Fibroblast of lung (primary cell): ENCODE measurements around the gene NAT8L. TPM values are rescaled to one million over a fixed set of nuclear protein-coding genes. Genes with fewer than 3 reads are reported as not detected.

Experiments used
- DNase-seq, 2 donors: peaks; one replicate each; pipeline versions ENCODE4 v3.0.0 to v3.0.0-alpha.2; 2010; ENCODE audit warnings: low read depth in 2 of 2
- H2AFZ ChIP-seq: 2 replicates; pipeline ENCODE4 v1.5.1; 2012; ENCODE audit warnings: low read length, control low read depth, inconsistent platforms
- H3K27ac ChIP-seq: 2 replicates; pipeline ENCODE4 v1.5.1; 2011; ENCODE audit warnings: low read length, control low read depth; ENCODE audit not compliant: insufficient read depth
- H3K27me3 ChIP-seq: 2 replicates; pipeline ENCODE4 v1.5.1; 2011; ENCODE audit warnings: mild to moderate bottlenecking, low read length; ENCODE audit not compliant: control insufficient read depth, insufficient read depth
- H3K36me3 ChIP-seq: 2 replicates; pipeline ENCODE4 v1.5.1; 2011; ENCODE audit warnings: low read length; ENCODE audit not compliant: control insufficient read depth, insufficient read depth
- H3K4me1 ChIP-seq: 2 replicates; pipeline ENCODE4 v1.5.1; 2011; ENCODE audit warnings: low read length; ENCODE audit not compliant: control insufficient read depth, insufficient read depth; ENCODE audit errors: extremely low read depth
- H3K4me2 ChIP-seq: 2 replicates; pipeline ENCODE4 v1.5.1; 2011; ENCODE audit warnings: low read length, control low read depth; ENCODE audit not compliant: insufficient read depth; ENCODE audit errors: extremely low read depth
- H3K4me3 ChIP-seq, 4 experiments: fragments of 200-600 bp in 1 of 4; sonication (generic) in 1 of 4; replicated peaks in 1 of 4; 2 replicates each; pipeline ENCODE4 v1.5.1; 2011 to 2016; ENCODE audit warnings: low read length in 4 of 4, low read depth in 3 of 4, mild to moderate bottlenecking in 3 of 4, control low read depth in 2 of 4, inconsistent platforms in 1 of 4, mixed read lengths in 1 of 4; ENCODE audit not compliant: insufficient read depth in 1 of 4; ENCODE audit errors: control extremely low read depth in 1 of 4
- H3K79me2 ChIP-seq: 2 replicates; pipeline ENCODE4 v1.5.1; 2012; ENCODE audit warnings: mild to moderate bottlenecking, low read length, inconsistent platforms; ENCODE audit not compliant: control insufficient read depth, insufficient read depth
- H3K9ac ChIP-seq: 2 replicates; pipeline ENCODE4 v1.5.1; 2011; ENCODE audit warnings: mild to moderate bottlenecking, low read length, control low read depth; ENCODE audit not compliant: insufficient read depth
- H3K9me3 ChIP-seq: 2 replicates; pipeline ENCODE4 v1.5.1; 2012; ENCODE audit warnings: low read depth, low read length; ENCODE audit not compliant: control insufficient read depth, insufficient read depth
- H4K20me1 ChIP-seq: 2 replicates; pipeline ENCODE4 v1.5.1; 2011; ENCODE audit warnings: low read length; ENCODE audit not compliant: control insufficient read depth, insufficient read depth; ENCODE audit errors: extremely low read depth
- CTCF ChIP-seq, 2 donors: IDR thresholded peaks in 1 of 2; conservative IDR thresholded peaks in 1 of 2; 1 replicate in 1 of 2; 2 replicates in 1 of 2; pipeline ENCODE4 v1.5.1; 2011 to 2012; ENCODE audit warnings: low read length in 2 of 2, control low read depth in 1 of 2, inconsistent platforms in 1 of 2, low read depth in 1 of 2, mild to moderate bottlenecking in 1 of 2
- EZH2 ChIP-seq: IDR thresholded peaks from 2 replicates; pipeline ENCODE4 v1.5.1; 2012; ENCODE audit warnings: low read length, control low read depth, mild to moderate bottlenecking; ENCODE audit errors: missing control alignments
- polyA plus RNA-seq, 2 donors: library from polyadenylated mRNA; depleted of rRNA in 1 of 2; stranded (reverse) in 1 of 2; unstranded in 1 of 2; fragments of >200 nt; gene quantifications; 2 replicates each; pipeline ENCODE4 v1.2.1, GENCODE V29; 2011 to 2012; ENCODE audit warnings: missing spikeins in 1 of 2
- total RNA-seq: library from RNA; depleted of rRNA; stranded (reverse); fragments of >200 nt; gene quantifications from 2 replicates; pipeline ENCODE4 v1.2.1, GENCODE V29; 2014

Gene NAT8L
- total and polyA plus RNA-seq, 2 donors (not counting 1 experiment from before 2014, with no cell fraction given): 0.01 to 0.17 TPM

GRCh38 chr4:2091990-2092668 lies 33.0 kb downstream of the NAT8L start:
- H3K9me3 ChIP-seq: no peaks in the 10 kb centered on the region
- no peaks in the 10 kb centered on the region for H3K4me1 ChIP-seq
- no peak overlapping the region for H3K9ac ChIP-seq
- H3K27me3 ChIP-seq: peaks cover 2% of the 10 kb centered on the region
- H3K79me2 ChIP-seq: no peaks in the 10 kb centered on the region
- no peak overlapping the region for H2AFZ ChIP-seq
- H3K4me2 ChIP-seq: no peak overlapping the region
- H4K20me1 ChIP-seq: no peaks in the 10 kb centered on the region
- DNase-seq: no peak
- no peak overlapping the region for H3K4me3 ChIP-seq
- H3K36me3 ChIP-seq: no peaks in the 10 kb centered on the region
- no peak overlapping the region for H3K27ac ChIP-seq
- no peak for TF ChIP-seq EZH2
- no peak for TF ChIP-seq CTCF (conservative IDR thresholded peaks at IDR 0.05 in 1 of 2, IDR thresholded peaks at IDR 0.05 in 1 of 2; ENCODE audit: low read depth in 1 of 2, low read length in 2 of 2)

- Histone ChIP-seq H3K9ac (no peak overlapping the region), H3K27me3 (peaks cover 2% of the 10 kb centered on the region), H3K27ac (no peak overlapping the region), H3K4me1 (no peaks in the 10 kb centered on the region), H3K4me2 (no peak overlapping the region), H3K79me2 (no peaks in the 10 kb centered on the region), H2AFZ (no peak overlapping the region), H3K4me3 (no peak overlapping the region), H3K9me3 (no peaks in the 10 kb centered on the region), H3K36me3 (no peaks in the 10 kb centered on the region), H4K20me1 (no peaks in the 10 kb centered on the region)
- no peak for TF ChIP-seq CTCF (conservative IDR thresholded peaks at IDR 0.05 in 1 of 2, IDR thresholded peaks at IDR 0.05 in 1 of 2; ENCODE audit: low read depth in 1 of 2, low read length in 2 of 2)
- TF ChIP-seq EZH2: no peak
- DNase-seq: no peak
Observed at GRCh38 chr4:2092669-2093053, 33.5 kb downstream of the NAT8L start.

- Histone ChIP-seq H3K27me3 (peaks cover 2% of the 10 kb centered on the region), H3K9ac (no peak overlapping the region), H2AFZ (no peak overlapping the region), H3K9me3 (no peaks in the 10 kb centered on the region), H3K4me2 (no peak overlapping the region), H4K20me1 (no peaks in the 10 kb centered on the region), H3K4me3 (no peak overlapping the region), H3K36me3 (no peaks in the 10 kb centered on the region), H3K27ac (no peak overlapping the region), H3K4me1 (no peaks in the 10 kb centered on the region), H3K79me2 (no peaks in the 10 kb centered on the region)
- DNase-seq: no peak
- TF ChIP-seq EZH2 (no peak), CTCF (conservative IDR thresholded peaks at IDR 0.05 in 1 of 2, IDR thresholded peaks at IDR 0.05 in 1 of 2; ENCODE audit: low read depth in 1 of 2, low read length in 2 of 2) (no peak)
Observed at GRCh38 chr4:2093265-2093664, 34.1 kb downstream of the NAT8L start.
